Mammary epithelial cell (primary cell): Measurements from ENCODE around the gene BRAF.

ENCODE experiments used
- CTCF ChIP-seq, 2 donors: IDR thresholded peaks in 1 of 2; conservative IDR thresholded peaks in 1 of 2; 2 replicates each; pipeline ENCODE4 v1.5.1; 2011 to 2012; ENCODE audit warnings: inconsistent platforms in 2 of 2, low read length in 2 of 2, mild to moderate bottlenecking in 2 of 2, control low read depth in 1 of 2, low read depth in 1 of 2; ENCODE audit not compliant: insufficient read depth in 1 of 2; ENCODE audit errors: extremely low read depth in 1 of 2
- EZH2 ChIP-seq: IDR thresholded peaks from 2 replicates; pipeline ENCODE4 v1.6.1; 2012; ENCODE audit warnings: low read length, inconsistent platforms, borderline replicate concordance

DNA sequence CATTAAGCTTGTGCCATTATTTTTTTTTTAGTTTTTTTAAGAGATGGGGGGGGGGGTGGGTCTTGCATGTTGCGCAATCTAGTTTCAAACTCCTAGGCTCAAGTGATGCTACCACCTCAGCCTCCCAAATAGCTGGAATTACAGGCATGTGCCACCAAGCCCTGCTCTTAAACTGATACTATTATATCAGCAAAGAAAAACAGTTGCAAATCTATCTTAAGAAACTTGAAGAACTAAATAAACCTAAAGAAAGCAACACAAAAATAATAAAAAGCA lies 47.5 kb downstream of the BRAF start:
- TF ChIP-seq CTCF (conservative IDR thresholded peaks at IDR 0.05 in 1 of 2, IDR thresholded peaks at IDR 0.05 in 1 of 2; ENCODE audit: extremely low read depth in 1 of 2, insufficient read depth in 1 of 2, low read depth in 1 of 2, low read length in 2 of 2) (no peak), EZH2 (no peak)
